HTR-8/SVneo (cell line): ENCODE data around the gene VIPR2.
A peak's percentile ranks its signal among the peaks of the same experiment; 100 is the strongest.
"Not testable (repeated sequence)": the region's sequence is repeated elsewhere in the genome, so short reads cannot be mapped to it uniquely, and the experiment has no call there.

ENCODE experiments used
- DNase-seq: peaks from one replicate; pipeline ENCODE4 v3.0.0; 2011; ENCODE audit warnings: low spot score, mixed read lengths; ENCODE audit not compliant: insufficient read length
- FAIRE-seq: peaks from 2 replicates; lab custom pipeline; 2011; peaks lifted over from hg19 to GRCh38; lab: Jason Lieb, UNC

VIPR2 gene

DNA sequence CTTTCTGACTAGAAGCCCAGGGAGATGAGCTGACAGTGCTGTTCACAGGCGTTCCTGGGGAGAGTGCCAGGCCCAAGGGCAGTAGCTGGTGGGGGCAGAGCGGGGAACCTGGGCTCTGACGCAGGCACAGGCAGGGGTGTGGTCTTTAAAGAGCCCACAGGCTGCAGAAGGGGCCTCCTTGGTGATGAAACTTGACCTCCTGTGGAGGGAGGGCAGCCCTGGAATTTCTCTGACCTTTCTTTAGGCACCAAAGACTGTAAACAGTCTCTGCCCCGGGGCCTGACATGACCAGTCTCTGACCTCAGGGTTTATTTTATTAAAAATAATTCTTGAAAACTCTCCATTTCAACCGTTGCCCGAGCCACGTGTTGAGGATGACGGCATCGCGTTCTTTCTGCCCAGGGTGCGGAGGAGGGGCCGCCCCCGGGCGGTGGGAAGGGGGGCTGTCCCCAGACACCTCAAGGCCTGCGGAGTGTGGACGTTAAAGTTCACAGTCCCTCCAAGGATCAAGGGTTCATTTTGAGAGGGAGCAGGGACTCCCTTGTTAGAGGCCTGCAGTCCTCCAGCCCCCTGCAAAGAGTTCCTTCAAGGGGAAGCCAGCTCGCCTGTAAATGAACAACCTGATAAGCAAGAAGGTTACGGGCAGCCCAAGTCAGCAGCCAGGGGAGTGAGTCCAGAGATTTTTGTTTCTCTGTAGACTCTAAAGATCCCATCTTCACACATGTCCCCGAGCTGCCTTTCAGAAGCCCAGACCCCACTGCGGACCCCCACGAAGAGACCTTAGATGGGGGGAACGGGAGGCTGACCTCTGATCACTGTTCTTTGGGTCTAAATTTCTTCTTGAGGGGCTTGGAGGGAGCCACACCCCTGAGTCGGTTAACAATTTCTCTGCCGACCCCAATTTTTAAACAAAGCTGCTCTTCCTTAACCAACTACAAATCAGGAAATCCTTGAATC, 128.9 kb downstream of the VIPR2 start:
- peak; percentile 82 for DNase-seq
- no peak for FAIRE-seq

- no peak for FAIRE-seq
- no peak for DNase-seq
Observed at GRCh38 chr7:159015081-159015453, 129.6 kb downstream of the VIPR2 start.

- DNase-seq, result no peak
- FAIRE-seq, result no peak
Observed at GRCh38 chr7:159014297-159015062, 130.2 kb downstream of the VIPR2 start.

GRCh38 chr7:159013825-159014289, 130.8 kb downstream of the VIPR2 start:
- DNase-seq (no peak), FAIRE-seq (no peak)

DNA sequence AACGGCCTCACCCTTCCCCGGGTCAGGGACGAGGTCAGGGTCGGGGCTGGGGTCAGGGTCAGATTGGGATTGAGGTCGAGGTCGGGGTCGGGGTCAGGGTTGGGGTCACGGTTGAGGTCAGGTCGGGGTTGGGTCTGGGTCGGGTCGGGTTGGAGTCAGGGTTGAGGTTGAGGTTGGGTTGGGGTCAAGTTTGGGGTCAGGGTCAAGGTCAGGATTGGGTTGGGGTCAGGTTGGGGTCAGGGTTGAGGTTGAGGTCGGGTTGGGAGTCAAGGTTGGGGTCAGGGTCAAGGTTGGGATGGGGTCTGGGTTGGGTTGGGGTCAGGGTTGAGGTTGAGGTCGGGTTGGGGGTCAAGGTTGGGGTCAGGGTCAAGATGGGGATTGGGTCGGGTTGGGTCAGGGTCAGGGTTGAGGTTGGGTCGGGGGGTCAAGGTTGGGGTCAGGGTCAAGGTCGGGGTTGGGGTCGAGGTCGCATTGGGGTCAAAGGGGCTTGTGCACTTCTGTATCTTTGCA, 131.4 kb downstream of the VIPR2 start:
- no peak for FAIRE-seq

GRCh38 chr7:159012353-159013069, 132.2 kb downstream of the VIPR2 start:
- DNase-seq (peak; percentile 30), FAIRE-seq (no peak)

More for the DNA sequence above, 131.4 kb downstream of the VIPR2 start:
- DNase-seq, result no peak

DNA sequence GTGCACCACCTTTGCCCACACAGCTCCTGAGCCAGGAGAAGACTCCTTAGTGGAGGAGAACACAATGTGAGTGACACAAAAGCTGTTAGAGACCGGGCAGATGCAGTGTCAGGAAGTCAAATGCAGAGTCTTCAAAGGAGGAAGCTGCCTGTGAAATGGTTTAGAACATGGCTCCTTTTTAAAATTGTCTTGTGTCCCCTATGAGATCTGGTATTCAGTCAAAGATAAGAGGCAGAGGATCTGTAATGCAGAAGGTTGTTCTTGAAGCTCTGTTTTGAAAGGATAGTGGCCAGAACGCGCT, 133.0 kb downstream of the VIPR2 start:
- DNase-seq, result no peak
- FAIRE-seq, result no peak

GRCh38 chr7:159010937-159011721, 133.5 kb downstream of the VIPR2 start:
- no peak for DNase-seq
- FAIRE-seq, result no peak

GRCh38 chr7:159010411-159010810, 134.3 kb downstream of the VIPR2 start:
- FAIRE-seq (no peak), DNase-seq (no peak)

DNA sequence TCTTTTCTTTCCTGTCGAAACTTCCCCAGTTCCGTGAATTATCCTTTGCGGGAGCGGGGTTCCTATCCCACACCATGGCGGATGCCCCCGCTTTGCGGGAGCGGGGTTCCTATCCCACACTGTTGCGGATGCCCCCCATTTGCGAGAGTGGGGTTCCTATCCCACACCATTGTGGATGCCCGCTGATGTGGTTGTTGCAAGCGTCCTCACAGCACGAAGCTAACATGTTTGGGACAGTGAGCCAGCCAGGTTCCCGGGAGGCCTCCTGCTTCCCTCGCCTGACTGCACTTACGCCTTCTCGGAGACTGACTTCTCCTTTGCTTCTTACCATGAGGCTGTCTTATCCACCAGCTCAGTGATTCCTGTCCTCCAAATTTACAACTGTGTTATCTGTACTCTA, 134.7 kb downstream of the VIPR2 start:
- DNase-seq (no peak), FAIRE-seq (no peak)

GRCh38 chr7:159008417-159008816, 136.2 kb downstream of the VIPR2 start:
- FAIRE-seq (no peak), DNase-seq (no peak)

GRCh38 chr7:159007996-159008389, 136.7 kb downstream of the VIPR2 start:
- FAIRE-seq (no peak), DNase-seq (no peak)

DNA sequence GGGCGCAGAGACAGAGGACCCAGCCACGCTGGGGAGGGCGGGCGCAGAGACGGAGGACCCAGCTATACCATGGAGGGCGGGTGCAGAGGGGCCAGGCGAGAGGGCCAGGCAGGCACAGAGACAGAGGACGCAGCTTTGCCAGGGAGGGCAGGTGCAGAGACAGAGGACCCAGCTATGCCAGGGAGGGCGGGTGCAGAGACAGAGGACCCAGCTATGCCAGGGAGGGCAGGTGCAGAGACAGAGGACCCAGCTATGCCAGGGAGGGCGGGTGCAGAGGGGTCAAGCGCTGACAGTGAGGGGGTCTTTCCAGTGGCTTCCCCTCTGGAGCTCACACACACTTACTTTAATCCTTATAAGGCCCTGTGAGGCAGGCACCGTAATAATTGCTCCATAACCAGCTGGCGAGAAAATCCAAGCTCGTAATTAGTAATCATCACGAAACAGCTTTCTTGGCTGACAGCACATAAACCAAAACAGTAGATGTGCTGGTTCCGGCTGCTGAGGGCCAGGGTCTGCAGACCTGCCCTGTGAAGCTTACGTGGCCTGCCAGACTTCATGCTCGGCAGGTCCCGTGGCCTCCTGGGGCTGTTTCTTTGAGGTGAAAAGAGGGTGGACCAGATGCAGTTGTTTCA, 137.2 kb downstream of the VIPR2 start:
- no peak for FAIRE-seq
- no peak for DNase-seq

DNA sequence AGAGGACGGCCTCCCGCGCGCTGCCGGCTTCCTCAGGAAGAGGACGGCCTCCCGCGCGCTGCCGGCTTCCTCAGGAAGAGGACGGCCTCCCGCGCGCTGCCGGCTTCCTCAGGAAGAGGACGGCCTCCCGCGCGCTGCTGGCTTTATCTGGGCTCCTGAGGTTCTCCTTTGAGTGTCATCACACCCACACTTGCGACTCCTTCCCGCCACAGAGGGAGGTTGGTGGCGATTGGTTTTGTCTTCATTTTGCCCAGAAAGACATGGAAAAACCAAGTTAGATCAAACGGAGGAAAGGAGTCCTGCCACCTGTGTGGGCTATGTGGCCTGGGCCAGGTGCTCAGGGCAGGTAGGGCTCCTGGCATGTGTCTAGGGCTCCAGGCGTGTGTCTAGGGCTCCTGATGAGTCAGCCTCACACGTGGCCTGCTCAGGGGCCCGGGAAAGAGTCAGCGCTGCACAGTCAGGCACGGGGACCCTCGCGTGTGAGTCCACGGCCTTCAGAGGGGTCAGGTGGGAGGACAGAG, 138.0 kb downstream of the VIPR2 start:
- FAIRE-seq, result no peak
- no peak for DNase-seq

GRCh38 chr7:159006022-159006609, 138.6 kb downstream of the VIPR2 start:
- DNase-seq, FAIRE-seq: not testable (repeated sequence)

DNA sequence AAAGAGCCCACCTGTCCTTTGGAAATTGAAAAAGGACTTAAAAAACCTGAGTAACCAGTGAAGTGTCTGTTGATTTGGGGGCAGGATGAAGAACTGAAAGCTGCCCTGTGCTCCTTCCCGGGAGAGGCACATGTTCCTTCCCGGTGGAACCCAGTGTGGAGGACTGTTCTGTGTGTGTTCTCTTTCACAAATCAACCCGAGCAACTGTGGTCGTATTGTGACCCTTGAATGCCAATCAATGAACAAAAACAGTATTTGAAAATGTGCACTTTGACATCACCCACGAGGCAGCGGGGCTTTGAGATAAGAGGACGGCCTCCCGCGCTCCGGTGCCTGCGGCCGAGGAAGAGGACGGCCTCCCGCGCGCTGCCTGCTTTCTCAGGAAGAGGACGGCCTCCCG, 139.0 kb downstream of the VIPR2 start:
- no peak for FAIRE-seq
- DNase-seq, result no peak

DNA sequence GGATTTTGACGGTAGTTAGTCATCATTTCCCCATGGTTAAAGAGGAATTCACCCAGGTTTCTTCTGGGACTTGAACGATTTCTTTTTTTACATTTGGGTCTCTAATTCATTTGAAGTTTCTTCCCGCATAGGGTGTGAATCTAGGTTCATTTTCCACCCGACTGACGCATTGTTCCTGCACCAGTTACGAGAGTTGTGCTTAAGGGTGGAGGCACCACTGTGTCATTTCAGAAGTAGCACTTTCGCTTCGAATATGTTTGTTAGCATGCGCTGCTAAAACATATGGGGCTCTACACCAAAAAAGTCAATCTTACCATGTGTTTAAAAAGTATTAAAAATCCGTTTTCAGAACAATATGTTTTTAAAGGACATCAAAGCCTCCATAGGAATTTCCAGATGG, 140.3 kb downstream of the VIPR2 start:
- DNase-seq, result no peak
- no peak for FAIRE-seq

GRCh38 chr7:159001811-159002210, 142.9 kb downstream of the VIPR2 start:
- FAIRE-seq, result no peak

More at GRCh38 chr7:159001811-159002210, 142.9 kb downstream of the VIPR2 start:
- no peak for DNase-seq
